Measurements from ENCODE around the gene KCND3. TPM values are rescaled to one million over a fixed set of nuclear protein-coding genes. Genes with fewer than 3 reads are reported as not detected.

KCND3 gene
- under 0.01 TPM in 2 replicates for total RNA-seq

DNA sequence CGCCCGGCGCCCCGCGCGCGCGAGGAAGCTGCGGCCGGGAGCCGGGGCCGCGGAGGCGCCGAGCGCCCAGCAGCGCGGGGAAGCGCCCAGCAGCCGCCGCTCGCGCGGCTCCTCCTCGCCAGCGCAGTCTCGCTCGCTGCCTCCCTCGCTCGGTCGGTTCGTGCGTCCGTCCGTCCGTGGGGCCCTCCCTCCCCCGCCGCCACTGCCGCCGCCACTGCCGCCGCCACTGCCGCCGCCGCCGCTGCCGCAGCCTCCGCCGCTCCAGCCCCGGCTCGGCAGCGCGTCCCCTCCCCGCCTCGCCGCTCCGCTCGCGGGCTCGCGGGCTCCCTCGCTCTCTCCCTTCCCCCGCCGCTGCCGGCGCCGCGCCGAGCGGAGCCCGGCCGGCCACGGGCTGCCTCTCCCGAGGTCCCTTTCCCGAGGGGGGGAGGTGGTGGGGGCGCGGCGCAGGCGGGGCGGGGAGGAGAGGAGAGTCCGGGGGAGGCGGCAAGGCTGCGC, at the start of gene KCND3:
TSS of gene KCND3 (minus strand) at position 138 of the 495 bp plus-strand sequence.

DNA sequence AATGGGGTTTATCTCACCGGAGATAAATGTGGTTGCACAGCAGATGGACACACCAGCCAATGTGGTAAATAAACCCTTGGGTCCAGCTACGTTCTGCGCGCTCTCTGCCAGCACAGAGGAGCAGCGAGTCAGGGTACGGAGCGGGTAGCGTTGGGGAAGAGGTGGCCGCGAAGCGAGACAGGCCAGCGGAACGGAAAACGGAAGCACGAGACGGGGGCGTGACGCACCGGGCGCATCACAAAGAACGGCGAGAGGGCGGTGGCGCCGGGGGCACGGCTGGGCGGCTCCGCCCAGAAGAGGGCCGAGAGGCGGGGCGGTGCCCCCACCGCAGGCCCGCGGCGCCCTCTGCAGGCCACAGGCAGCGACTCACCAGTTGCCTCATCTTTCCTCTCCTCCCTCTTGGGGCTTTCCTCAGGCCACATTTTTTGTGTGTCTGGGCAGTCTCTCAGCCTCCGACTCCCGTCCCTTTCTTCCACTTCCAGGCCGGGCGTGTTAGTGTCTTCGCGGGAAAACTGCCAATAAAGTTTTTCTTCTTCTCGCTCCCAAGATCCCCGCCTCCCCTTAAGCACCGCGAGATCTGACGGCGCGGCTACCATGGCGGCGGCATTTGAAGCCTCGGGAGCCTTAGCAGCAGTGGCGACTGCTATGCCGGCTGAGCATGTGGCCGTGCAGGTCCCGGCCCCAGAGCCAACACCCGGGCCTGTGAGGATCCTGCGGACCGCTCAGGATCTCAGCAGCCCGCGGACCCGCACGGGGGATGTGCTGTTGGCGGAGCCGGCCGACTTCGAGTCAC, 233.9 kb downstream of the KCND3 start, which contains the start of gene DDX20:
TSS of gene DDX20 (plus strand) at position 571 of the 793 bp plus-strand sequence. CDS start at position 595, 24 bp downstream.

DNA sequence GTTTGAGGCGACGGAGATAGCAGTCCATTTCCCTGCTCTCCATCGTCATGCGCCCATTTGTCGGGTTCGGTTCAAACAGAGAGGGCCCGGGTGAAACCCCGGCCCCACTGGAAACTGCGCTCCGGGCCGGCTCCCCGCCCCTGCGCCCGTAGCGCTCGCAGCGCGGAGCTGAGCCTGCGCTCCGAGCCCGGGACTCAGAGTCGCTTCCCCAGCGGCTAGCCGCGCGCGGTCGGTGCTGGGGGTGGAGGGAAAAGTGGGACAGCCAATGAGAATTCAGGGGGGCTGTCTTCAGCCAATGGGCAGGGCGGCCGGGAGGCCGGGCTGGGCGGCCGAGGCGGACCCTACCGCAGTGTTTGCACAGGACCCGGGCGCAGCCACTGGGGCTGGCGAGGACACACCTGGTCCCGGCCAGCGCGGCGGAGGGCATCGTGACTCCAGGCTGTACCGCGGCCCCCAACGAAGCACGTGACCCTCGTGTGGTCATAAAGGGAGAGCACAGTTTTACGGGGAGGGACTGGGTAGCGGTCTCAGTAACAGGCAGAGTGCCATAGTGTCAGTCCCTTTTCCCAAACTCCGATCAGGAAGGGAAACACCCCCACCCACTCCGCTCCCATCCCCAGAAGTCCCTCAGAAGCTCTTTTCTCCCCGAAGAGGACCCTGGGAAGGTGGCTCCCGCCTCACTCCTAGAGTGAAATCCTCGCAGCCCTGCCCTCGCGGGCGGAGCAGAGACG, 250.1 kb downstream of the KCND3 start, which contains the start of gene INKA2:
TSS of gene INKA2 (minus strand) at position 202 of the 731 bp plus-strand sequence. CDS start at position 49, 153 bp downstream.

Small RNAs within 50 kb of the gene (small RNA-seq; reads per million reads assigned to genes)
- gene INKA2 = 0.49 reads per million, percentile 26 among the genes with 10 or more reads in this experiment

Other genes starting within 250 kb of the KCND3 start
- gene DDX20, start 233.8 kb downstream of the KCND3 start, total RNA-seq = 11.8 and 13.8 TPM in 2 replicates

Data from placental epithelial cell (primary cell).